ENCODE results near the gene TRAPPC12. TPM values are rescaled to one million over a fixed set of nuclear protein-coding genes. Genes with fewer than 3 reads are reported as not detected.
"Not testable (repeated sequence)": the region's sequence is repeated elsewhere in the genome, so short reads cannot be mapped to it uniquely, and the experiment has no call there.

The TRAPPC12 gene
- total RNA-seq, 1 donor from 2014 or later: 47.2 TPM

DNA sequence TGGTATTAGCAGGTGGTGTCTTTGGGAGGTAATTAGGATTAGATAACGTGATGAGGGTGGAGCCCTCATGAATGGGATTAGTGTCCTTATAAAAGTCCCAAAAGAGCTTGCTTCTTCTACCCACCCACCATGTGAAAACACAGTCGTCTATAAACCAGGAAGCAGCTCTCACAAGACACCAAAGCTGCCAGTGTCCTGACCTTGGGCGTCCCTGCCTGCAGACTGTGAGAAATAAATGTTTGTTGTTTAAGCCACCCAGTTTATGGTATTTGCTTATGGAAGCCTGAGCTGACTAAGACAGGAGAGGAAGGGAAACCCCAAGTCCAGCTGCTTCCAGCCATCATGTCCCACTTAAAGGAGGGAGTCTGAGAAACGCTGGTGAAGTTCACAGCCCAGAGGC is 126.3 kb downstream of the TRAPPC12 start:
- no peak for DNase-seq (ENCODE audit: low read depth)

DNA sequence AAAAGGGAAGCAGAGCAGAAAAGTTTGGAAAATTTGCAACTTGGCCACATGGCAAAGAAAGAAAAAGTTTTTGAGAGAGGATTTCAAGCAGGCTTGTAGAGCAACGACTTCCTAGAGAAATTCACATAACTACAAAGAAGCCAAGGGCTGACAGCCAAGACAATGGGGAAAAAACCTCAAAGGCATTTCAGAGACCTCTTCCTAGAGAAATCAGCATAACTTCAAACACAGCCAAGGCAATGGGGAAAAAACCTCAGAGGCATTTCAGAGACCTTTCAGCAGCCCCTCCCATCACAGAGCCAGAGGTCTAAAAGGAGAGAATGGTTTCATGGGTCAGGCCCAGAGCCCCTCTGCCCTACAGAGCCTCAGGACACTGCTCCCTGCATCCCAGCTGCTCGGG is 132.6 kb downstream of the TRAPPC12 start:
- no peak for DNase-seq (ENCODE audit: low read depth)

DNA sequence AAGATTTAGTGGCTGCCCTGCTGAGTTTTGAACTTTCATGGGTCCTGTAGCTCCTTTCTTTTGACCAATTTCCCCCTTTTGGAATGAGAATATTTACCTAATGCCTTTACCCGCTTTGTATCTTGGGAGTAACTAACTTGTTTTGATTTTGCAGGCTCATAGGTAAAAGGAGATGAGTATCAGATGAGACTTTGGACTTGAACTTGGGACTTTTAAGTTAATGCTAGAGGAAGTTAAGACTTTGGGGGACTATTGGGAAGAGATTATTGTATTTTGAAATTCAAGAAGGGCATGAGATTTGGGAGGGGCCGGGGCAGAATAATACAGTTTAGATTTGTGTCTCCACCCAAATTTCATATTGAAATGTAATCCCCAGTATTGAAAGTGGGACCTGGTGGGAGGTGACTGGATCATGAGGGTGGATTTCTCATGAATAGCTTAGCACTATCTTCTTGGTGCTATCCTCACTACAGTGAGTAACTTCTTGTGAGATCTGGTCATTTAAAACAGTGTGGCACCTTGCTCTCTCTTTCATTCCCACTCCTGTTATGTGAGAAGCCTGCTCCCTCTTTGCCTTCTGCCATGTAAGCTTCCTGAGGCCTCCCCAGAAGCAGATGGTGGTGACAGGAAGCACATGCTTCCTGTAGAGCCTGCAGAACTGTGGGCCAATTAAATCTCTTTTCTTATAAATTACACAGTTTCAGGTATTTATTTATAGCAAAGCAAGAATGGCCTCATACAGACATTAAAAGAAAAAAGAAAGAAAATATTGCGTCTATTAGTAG is 133.7 kb downstream of the TRAPPC12 start:
- DNase-seq (ENCODE audit: low read depth): no peak

DNA sequence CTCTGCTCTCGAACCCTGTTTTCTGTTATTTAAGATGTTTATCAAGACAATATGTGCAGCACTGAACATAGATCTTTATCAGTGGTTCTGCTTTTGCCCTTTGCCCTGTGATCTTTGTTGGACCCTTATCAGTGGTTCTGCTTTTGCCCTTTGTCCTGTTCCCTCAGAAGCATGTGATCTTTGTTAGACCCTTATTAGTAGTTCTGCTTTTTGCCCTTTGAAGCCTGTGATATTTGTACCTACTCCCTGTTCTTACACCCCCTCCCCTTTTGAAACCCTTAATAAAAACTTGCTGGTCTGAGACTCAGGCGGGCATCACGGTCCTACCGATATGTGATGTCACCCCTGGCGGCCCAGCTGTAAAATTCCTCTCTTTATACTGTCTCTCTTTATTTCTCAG is 135.9 kb downstream of the TRAPPC12 start:
- DNase-seq (ENCODE audit: low read depth): not testable (repeated sequence)

DNA sequence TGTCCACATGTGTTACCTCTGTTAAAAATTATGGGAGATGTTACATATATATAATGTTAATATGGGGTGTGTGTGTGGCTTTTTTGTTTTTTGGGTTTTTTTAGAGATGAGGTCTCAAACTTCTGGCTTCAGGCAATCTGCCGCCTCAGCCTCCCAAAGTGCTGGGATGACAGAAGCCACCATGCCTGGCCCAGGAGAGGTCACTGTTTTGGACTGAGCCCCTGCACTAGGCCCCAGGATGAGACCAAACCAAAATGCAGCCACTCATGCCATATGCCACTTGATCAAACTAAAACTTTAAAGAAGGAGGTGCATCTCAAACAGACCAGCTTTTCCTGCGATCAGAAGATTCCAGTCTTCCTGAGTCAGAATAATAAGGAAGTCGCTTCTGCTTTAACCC is 137.3 kb downstream of the TRAPPC12 start:
- DNase-seq (ENCODE audit: low read depth): no peak

DNA sequence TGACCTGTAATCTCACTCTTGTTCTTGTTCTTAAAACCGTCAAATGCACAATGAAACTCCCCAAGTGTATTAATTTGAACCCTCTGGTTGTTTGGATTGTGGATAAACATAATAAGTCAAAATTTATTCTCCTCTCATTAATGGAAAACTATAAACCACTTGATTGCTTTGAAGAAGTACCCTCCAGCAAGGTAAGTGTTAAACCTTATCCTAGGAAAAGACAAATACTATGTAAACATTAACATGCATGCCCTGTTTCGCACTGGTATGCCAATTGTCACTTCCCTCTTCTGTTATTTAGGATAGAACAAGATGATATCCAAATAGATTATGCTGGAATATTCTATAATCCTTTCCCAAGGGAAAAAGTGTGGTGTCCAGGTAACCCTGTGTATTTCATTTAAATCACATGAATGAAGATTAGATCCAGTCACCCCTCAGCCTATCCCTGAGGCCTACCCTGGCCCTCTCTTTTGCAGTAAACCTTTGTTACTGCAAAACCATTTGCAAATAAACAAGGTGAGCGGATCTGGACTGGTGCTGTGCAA is 138.5 kb downstream of the TRAPPC12 start:
- peak; percentile 36 for DNase-seq (ENCODE audit: low read depth)

DNA sequence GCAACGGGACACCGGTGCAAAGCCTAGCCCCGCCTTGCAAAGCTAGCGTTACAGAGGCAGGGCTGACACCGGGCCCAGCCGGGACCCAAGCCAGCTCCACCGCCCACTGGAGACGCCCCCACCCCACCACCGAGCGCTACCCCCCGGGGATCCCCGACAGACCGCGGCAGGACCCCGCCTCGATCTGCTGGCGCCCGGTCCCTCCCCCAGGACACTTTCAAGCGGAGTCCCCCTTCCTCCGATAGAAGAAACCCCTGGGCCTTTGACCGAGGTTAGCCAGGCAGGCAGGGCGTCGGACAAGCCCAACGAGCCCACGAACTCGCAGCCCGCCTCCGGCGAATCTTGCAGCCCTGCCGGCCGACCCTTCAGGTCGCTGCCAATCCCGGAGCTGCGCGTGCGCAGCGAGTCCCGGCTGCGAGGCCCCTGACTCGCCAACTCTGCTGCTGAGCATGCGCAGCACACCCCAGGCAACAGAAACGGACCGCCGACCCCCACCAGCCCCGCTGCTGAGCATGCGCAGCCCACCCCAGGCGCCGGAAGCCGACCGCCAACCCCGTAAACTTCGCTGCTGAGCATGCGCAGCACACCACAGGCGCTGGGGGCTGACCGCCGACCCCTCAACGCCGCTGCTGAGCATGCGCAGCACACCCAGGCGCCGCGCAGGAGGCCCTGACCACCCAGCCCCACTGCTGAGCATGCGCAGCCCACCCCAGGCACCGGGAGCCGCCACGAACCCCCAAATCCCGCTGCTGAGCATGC is 139.2 kb downstream of the TRAPPC12 start:
- DNase-seq (ENCODE audit: low read depth): peak; percentile 90

DNA sequence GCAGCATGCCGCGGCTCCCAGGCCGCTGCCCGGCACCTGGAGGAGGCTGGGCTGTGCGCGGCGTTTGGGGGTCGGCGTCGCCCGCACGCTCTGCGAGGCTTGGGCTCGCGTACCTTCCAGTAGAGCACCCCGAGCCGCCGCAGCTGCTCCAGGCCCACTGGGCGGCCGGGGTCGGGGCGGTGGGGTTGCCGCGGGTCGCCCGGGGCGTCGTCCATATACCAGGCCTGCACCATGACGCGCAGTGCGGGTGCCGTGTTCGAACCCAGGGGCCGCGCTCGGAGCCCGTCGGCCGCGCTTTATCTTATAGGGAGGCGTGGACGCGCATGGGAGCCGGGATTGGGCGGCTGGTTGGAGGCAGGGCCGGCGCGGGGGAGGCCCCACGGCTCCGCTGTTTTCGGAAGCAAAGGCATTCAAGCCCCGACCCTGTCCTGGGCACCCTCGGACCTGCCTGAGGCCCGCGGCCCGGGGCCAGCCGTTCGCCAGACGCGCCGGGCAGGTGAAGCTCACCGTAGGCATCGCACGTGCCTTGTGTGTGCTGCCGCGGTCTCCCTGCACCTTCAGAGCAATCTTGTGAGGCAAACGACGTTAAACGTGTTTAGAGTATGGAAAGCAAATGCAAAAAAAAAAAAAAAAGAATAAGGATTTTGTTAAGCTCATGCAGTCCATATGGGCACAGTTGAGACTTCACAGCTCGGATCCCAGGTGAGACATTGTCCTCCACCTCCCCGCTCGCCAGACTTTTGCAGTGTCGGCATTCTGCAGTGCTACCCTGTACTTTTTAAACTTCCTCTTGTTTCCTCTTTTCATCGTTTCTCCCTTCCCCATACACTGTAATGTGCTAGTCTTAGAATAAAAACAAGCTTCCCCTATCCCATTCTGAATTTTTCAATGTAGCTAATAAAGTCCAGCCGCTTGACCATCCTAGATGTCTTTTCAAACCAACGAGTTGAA is 140.0 kb downstream of the TRAPPC12 start, which contains the start of gene ADI1:
Gene ADI1 (minus strand): TSS at position 277 of the 951 bp plus-strand sequence. CDS start 44 bp downstream, at position 233.
- DNase-seq (ENCODE audit: low read depth): peak; percentile 27

DNA sequence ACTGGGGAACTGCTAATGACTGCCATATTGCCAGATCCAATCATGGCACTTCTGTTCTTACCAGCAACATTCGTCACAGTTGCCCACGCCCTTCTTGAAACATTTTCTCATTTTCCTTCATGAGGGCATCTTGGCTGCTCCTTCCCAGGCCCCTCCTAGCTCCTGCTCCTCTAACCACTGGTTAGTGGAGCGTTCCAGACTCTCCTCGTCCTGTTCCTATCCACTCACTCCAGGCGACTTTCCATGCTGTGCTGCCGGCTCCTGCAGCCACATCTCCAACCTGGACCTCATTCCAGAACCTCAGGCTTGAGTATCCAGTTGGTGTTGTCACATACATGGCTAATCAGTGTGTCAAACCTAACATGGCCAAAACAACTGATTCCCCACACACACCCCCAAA is 141.1 kb downstream of the TRAPPC12 start:
- DNase-seq (ENCODE audit: low read depth): no peak

DNA sequence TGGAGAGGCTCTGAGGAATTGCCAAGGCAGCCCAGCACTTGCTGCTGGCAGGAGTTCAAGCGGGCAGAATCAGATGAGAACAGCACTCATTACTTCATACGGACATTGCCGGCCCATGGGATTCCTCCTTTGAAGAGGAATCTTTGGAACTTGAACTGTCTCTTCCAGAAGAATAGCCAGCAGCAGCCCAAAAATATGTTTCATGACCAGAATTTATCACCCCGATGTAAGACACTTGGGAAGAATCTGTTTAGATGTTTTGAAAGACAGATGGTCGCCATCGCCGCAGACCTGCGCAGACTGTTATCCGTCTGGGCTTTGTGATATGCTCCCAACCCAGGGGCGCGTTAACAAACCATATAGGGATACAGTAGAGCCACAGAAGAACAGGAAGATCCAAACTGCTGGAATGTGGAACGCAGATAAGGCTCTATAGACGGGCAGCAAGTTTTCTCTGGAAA is 143.5 kb downstream of the TRAPPC12 start:
- no peak for DNase-seq (ENCODE audit: low read depth)

DNA sequence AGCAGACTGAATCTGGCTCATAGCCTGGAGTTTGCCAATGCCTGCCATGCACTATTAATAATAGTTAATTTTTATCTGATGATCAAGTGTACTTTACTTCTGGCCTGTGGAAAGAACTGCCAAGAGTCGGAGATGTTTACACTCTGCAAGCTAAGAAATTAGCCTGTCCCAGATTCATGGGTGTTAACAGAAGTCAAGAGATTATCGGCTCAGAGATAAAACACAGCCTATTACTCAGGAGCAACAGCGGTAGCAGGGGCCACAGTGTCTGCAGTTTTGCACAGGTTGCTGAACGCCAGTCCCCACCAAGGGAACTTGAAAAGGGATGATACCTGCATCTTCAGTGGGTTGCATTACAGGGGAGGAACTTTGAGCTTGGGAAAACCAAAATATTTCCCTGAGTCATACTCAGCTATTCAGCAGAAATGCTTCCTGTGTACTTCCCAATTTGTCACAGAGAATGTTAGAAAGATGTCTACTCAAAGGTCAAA is 144.1 kb downstream of the TRAPPC12 start:
- DNase-seq (ENCODE audit: low read depth): peak; percentile 38

DNA sequence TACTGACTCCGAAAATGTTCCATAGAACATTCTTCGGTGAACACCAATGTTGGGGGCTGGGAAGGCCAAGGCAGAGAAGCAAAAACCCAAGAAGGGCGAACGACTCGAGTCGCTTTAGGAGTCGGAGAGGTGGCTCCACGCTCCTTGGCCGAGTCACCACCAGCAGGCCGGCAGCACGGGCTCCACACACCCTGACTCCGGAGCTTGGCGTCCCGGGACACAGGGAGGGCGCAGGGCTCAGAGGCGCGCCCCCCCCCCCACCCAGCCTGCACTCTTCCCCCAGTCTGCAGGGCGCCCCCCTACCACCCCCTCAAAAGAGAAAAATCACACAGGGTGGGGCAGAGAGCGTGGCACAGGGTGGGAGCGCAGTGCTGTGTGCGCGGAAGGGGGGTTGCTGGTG is 147.4 kb downstream of the TRAPPC12 start:
- no peak for DNase-seq (ENCODE audit: low read depth)

DNA sequence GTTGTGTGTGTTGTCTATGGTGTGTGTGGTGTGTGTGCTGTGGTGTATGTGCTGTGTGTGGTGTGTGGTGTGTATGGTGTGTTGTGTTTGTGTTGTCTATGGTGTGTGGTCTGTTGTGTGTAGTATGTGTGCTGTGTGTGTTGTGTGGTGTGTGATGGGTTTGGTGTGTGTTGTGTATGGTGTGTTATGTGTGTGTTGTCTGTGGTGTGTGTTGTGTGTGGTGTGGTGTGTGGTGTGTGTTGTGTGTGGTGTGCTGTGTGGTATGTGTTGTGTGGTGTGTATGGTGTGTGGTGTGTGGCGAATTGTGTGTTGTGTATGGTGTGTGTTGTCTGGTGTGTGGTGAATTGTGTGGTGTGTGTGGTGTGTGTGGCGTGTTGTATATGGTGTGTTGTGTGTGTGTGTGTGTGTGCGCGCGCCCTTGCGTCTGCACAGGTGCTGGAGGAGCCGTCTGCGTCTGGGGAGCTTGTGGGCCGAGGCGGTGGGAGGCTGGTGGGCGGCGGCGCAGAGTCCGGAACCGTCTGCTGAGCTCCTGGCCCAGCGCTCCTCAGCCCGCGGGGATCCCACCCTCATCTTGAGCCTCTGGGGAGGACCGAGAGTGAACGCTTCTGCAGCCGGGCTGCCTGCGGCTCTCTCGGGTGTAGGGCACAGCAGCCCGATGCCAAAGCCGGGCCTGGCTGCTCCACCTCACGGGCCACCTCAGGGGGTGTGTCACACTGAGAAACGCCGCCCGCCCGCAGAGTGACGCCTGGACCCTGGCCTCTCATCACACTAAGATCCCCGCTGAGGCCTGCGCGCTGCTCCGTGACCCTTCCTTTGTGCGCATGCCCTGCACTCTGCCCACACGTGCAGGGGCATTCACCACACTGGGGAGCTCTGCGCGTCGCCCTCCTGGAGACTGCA is 148.6 kb downstream of the TRAPPC12 start:
- DNase-seq (ENCODE audit: low read depth): no peak

Other genes with a start within 250 kb of the TRAPPC12 start
- 43.3 and 70.8 TPM in 2 replicates for gene EIPR1, start 1.9 kb upstream of the TRAPPC12 start, total RNA-seq
- 32.5 and 35.3 TPM in 2 replicates for gene ADI1, start 139.8 kb downstream of the TRAPPC12 start, total RNA-seq
- gene RNASEH1, start 178.6 kb downstream of the TRAPPC12 start, total RNA-seq: 27.1 and 47.1 TPM in 2 replicates
- 725 and 2,271 TPM in 2 replicates for gene RPS7, start 195.6 kb downstream of the TRAPPC12 start, total RNA-seq
- gene COLEC11, start 215.4 kb downstream of the TRAPPC12 start, total RNA-seq: not detected in 2 replicates